Measurements from ENCODE around the gene NANOS3. TPM values are rescaled to one million over a fixed set of nuclear protein-coding genes. Genes with fewer than 3 reads are reported as not detected.

Gene NANOS3
- total and polyA plus RNA-seq, 9 of the 15 experiments (the other 6 are each of a cell fraction or from before 2014, with no cell fraction given) = not detected

GRCh38 chr19:13872695-13873389 lies 4.1 kb upstream of the NANOS3 start (continued):
- TF ChIP-seq ZNF551 (CRISPR knock-in tag; IDR thresholded peaks at IDR 0.05) (no peak), KAT2B (IDR thresholded peaks at IDR 0.05; ENCODE audit: low read depth, low read length) (no peak), CTCF (IDR thresholded peaks at IDR 0.05 in 2 of 3, conservative IDR thresholded peaks at IDR 0.05 in 1 of 3; ENCODE audit: insufficient read depth in 2 of 3, low read depth in 1 of 3, low read length in 3 of 3) (peak; percentile 60 to 67 (median 64)), HEY1 (CRISPR knock-in tag; IDR thresholded peaks at IDR 0.05; ENCODE audit: borderline replicate concordance) (no peak), BDP1 (IDR thresholded peaks at IDR 0.05; ENCODE audit: insufficient read depth, insufficient read length) (no peak), SIX5 (IDR thresholded peaks at IDR 0.05; ENCODE audit: borderline replicate concordance in 1 of 2, insufficient read depth in 1 of 2, low read depth in 1 of 2, low read length in 2 of 2) (no peak), NCOA6 (IDR thresholded peaks at IDR 0.05) (no peak), ZNF511 (CRISPR knock-in tag; IDR thresholded peaks at IDR 0.05) (no peak), ZNF232 (CRISPR knock-in tag; IDR thresholded peaks at IDR 0.05) (no peak), EP400 (IDR thresholded peaks at IDR 0.05) (peak; percentile 43; the same call in 1 of the 2 replicates), MAFF (IDR thresholded peaks at IDR 0.05; ENCODE audit: low read length) (no peak), PYGO2 (tag; IDR thresholded peaks at IDR 0.05) (no peak), KDM5B (IDR thresholded peaks at IDR 0.05; ENCODE audit: insufficient replicate concordance, low read depth, low read length) (peak; percentile 53), ZNF197 (CRISPR knock-in tag; IDR thresholded peaks at IDR 0.05; ENCODE audit: low read depth) (no peak), NCOA4 (IDR thresholded peaks at IDR 0.05; ENCODE audit: partially characterized antibody) (no peak), CLOCK (CRISPR knock-in tag; IDR thresholded peaks at IDR 0.05; ENCODE audit: borderline replicate concordance) (no peak), NR1H2 (CRISPR knock-in tag; IDR thresholded peaks at IDR 0.05) (no peak), SMARCC2 (IDR thresholded peaks at IDR 0.05; ENCODE audit: low read depth) (no peak), CHD4 (IDR thresholded peaks at IDR 0.05; ENCODE audit: insufficient read depth, insufficient replicate concordance, low read depth, low read length, poor library complexity, severe bottlenecking) (no peak), MNT (conservative IDR thresholded peaks at IDR 0.05) (peak in 1 of 2 experiments; percentile 70; a peak in 3 of 4 replicates)
